Measurements from ENCODE around the gene KATNAL2.
"Not testable (repeated sequence)": the region's sequence is repeated elsewhere in the genome, so short reads cannot be mapped to it uniquely, and the experiment has no call there.

Gene KATNAL2

GRCh38 chr18:46953195-46953594 lies 35.8 kb downstream of the KATNAL2 start:
- H3K36me3 Mint-ChIP-seq (ENCODE audit: insufficient read depth) = no peaks in the 10 kb centered on the region
- DNase-seq (no peak), ATAC-seq (replicated peaks) (no peak)
- peaks cover 9 to 29% of the 10 kb centered on the region in 2 donors for H3K27me3 Mint-ChIP-seq
- H3K4me3 Mint-ChIP-seq = no peak overlapping the region
- H3K4me1 Mint-ChIP-seq (ENCODE audit: low read depth in 2 of 2) = no peaks in the 10 kb centered on the region
- H3K9me3 Mint-ChIP-seq = no peaks in the 10 kb centered on the region
- H3K27ac Mint-ChIP-seq = no peak overlapping the region

DNA sequence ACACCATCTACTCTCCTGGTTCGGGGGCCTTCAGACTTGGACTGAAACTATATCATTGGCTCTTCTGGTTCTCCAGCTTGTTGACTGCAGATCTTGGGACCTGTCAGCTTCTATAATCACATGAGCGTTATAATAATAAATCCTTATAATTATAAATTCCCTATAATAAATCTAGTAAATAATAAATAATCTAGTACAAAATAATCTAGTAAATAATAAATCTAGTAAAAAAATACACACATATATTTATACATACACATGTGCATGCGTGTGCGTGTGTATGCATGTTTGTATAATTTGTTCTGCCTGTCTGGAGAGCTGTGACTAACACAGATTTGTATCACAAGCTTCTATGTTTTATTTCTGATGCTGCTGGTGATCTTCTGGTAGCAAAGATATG lies 40.8 kb downstream of the KATNAL2 start:
- ATAC-seq (replicated peaks) = no peak
- no peaks in the 10 kb centered on the region for H3K36me3 Mint-ChIP-seq (ENCODE audit: insufficient read depth)
- H3K27me3 Mint-ChIP-seq = peaks cover 19 to 22% of the 10 kb centered on the region in 2 donors
- peaks cover 0 to 4% of the 10 kb centered on the region in 2 donors for H3K9me3 Mint-ChIP-seq
- H3K4me3 Mint-ChIP-seq = no peak overlapping the region
- no peak for DNase-seq
- H3K4me1 Mint-ChIP-seq (ENCODE audit: low read depth in 2 of 2) = no peaks in the 10 kb centered on the region
- no peak overlapping the region for H3K27ac Mint-ChIP-seq

DNA sequence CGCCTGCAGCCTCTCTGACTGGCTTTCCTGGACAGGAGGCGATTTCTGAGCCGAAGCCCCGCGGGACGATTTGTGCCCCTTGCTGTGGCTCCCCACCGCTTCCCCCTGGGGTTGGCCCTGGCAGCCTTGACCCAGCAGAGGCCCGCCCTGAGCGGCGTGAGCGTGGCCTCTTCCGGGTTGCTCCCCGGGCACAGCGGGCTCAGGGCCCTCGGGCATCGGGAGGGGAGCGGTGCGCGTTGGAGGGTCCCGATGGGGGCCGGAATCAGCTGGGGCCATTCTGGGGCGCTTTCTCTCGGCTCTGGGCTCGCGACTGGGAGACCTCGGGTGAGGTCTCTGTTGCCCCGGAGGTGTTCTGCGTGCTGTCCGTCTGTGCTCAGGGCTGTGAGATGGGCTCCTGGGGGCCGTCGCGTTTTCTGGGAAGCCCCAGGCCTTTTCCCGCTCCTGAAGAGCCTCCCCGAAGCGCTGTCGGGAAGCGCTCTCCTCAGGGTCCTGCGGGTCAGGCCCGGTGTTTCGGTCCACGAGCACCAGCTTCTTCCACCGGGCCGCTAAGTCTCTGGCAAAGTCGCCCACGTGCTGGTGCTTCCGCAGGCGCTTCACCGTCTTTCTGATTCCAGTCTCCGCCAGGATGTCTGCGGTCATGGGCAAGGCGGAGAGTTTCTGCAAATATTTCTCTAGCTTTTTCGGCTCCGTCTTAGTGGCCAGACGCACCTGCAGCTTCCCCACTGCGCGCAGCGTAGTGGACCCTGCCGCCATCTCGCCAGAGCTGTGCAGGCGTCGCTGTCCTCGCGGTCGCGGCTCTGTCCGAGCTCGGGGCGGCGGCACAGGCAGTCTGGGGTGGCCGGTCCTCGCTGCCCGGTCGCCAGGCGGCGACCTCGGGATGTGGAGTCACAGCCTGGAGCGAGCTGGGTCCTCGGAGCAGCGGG lies 46.5 kb downstream of the KATNAL2 start:
- H3K27ac Mint-ChIP-seq; H3K36me3 Mint-ChIP-seq (ENCODE audit: insufficient read depth); H3K4me1 Mint-ChIP-seq (ENCODE audit: low read depth in 2 of 2); H3K9me3 Mint-ChIP-seq; ATAC-seq (replicated peaks); DNase-seq; H3K4me3 Mint-ChIP-seq: not testable (repeated sequence)
- peaks cover 6 to 13% of the 10 kb centered on the region in 2 donors for H3K27me3 Mint-ChIP-seq

GRCh38 chr18:46964579-46965293 lies 47.3 kb downstream of the KATNAL2 start:
- H3K4me3 Mint-ChIP-seq; DNase-seq; H3K4me1 Mint-ChIP-seq (ENCODE audit: low read depth in 2 of 2); H3K27ac Mint-ChIP-seq; H3K9me3 Mint-ChIP-seq; H3K36me3 Mint-ChIP-seq (ENCODE audit: insufficient read depth); ATAC-seq (replicated peaks): not testable (repeated sequence)
- peaks cover 6 to 13% of the 10 kb centered on the region in 2 donors for H3K27me3 Mint-ChIP-seq

GRCh38 chr18:46966266-46966665 lies 48.9 kb downstream of the KATNAL2 start:
- H3K4me3 Mint-ChIP-seq; H3K36me3 Mint-ChIP-seq (ENCODE audit: insufficient read depth); H3K27me3 Mint-ChIP-seq; H3K27ac Mint-ChIP-seq; H3K9me3 Mint-ChIP-seq; DNase-seq; ATAC-seq (replicated peaks); H3K4me1 Mint-ChIP-seq (ENCODE audit: low read depth in 2 of 2): not testable (repeated sequence)

GRCh38 chr18:46969551-46969950 lies 52.1 kb downstream of the KATNAL2 start:
- H3K4me1 Mint-ChIP-seq (ENCODE audit: low read depth in 2 of 2); H3K27ac Mint-ChIP-seq; H3K4me3 Mint-ChIP-seq; H3K9me3 Mint-ChIP-seq; ATAC-seq (replicated peaks); H3K36me3 Mint-ChIP-seq (ENCODE audit: insufficient read depth); H3K27me3 Mint-ChIP-seq; DNase-seq: not testable (repeated sequence)

GRCh38 chr18:47019870-47020269 lies 102.5 kb downstream of the KATNAL2 start:
- not testable (repeated sequence) for H3K9me3 Mint-ChIP-seq; ATAC-seq (replicated peaks); H3K27me3 Mint-ChIP-seq

DNA sequence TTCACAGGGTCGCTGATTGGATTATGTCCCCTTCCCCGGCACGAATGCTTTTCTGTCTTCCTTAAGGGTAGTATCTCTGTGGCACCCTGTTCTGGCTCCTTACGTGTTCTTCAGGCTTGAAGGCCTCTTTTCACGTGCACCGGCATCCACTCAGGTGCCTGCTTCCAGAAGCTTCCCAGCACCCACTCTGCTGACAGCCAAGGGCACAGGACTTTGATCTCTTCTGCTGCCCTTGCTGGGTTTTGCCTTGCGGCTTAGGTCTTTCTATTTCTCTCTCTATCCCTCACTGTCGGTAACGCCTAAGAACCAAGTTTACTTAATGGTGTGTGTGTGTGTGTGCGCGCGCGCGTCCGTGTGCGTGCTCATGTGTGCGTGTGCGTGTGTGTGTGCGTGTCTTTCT lies 103.4 kb downstream of the KATNAL2 start:
- H3K27me3 Mint-ChIP-seq; H3K4me1 Mint-ChIP-seq (ENCODE audit: low read depth in 2 of 2); H3K36me3 Mint-ChIP-seq (ENCODE audit: insufficient read depth); DNase-seq; H3K9me3 Mint-ChIP-seq; ATAC-seq (replicated peaks); H3K4me3 Mint-ChIP-seq; H3K27ac Mint-ChIP-seq: not testable (repeated sequence)

More at GRCh38 chr18:47019870-47020269, 102.5 kb downstream of the KATNAL2 start:
- DNase-seq; H3K4me1 Mint-ChIP-seq (ENCODE audit: low read depth in 2 of 2); H3K36me3 Mint-ChIP-seq (ENCODE audit: insufficient read depth); H3K4me3 Mint-ChIP-seq; H3K27ac Mint-ChIP-seq: not testable (repeated sequence)

DNA sequence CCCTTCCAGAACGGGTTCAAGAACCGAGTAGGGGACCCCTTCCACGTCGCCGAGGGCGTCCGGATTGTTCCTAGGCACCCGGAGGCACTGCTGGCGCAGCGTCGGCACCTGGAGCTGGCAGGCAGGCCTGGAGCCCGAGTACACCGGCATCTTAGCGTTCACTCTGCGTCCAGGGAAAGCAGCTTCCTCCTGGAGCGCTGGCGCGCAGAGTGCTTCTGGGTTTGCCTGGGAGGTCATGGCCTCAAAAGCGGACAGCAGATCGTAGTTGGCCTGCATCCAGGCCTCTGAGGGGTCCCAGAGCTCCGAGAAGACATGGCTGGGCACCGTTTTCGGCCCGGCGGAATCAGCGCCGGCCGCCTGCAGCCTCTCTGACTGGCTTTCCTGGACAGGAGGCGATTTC lies 105.4 kb downstream of the KATNAL2 start:
- H3K9me3 Mint-ChIP-seq; DNase-seq; ATAC-seq (replicated peaks): not testable (repeated sequence)

GRCh38 chr18:47023769-47024465 lies 106.5 kb downstream of the KATNAL2 start:
- not testable (repeated sequence) for H3K9me3 Mint-ChIP-seq; DNase-seq; H3K4me1 Mint-ChIP-seq (ENCODE audit: low read depth in 2 of 2); ATAC-seq (replicated peaks); H3K36me3 Mint-ChIP-seq (ENCODE audit: insufficient read depth); H3K27ac Mint-ChIP-seq; H3K4me3 Mint-ChIP-seq; H3K27me3 Mint-ChIP-seq

More for the DNA sequence above, 105.4 kb downstream of the KATNAL2 start:
- H3K4me1 Mint-ChIP-seq (ENCODE audit: low read depth in 2 of 2); H3K27me3 Mint-ChIP-seq; H3K4me3 Mint-ChIP-seq; H3K36me3 Mint-ChIP-seq (ENCODE audit: insufficient read depth); H3K27ac Mint-ChIP-seq: not testable (repeated sequence)

- H3K36me3 Mint-ChIP-seq (ENCODE audit: insufficient read depth); H3K27ac Mint-ChIP-seq; H3K4me3 Mint-ChIP-seq; H3K9me3 Mint-ChIP-seq; H3K27me3 Mint-ChIP-seq; ATAC-seq (replicated peaks); DNase-seq; H3K4me1 Mint-ChIP-seq (ENCODE audit: low read depth in 2 of 2): not testable (repeated sequence)
Measured at GRCh38 chr18:47025557-47026174, 108.3 kb downstream of the KATNAL2 start.

GRCh38 chr18:47028738-47029137 lies 111.3 kb downstream of the KATNAL2 start:
- not testable (repeated sequence) for H3K27me3 Mint-ChIP-seq; H3K4me1 Mint-ChIP-seq (ENCODE audit: low read depth in 2 of 2); ATAC-seq (replicated peaks); H3K36me3 Mint-ChIP-seq (ENCODE audit: insufficient read depth); H3K27ac Mint-ChIP-seq; H3K4me3 Mint-ChIP-seq; H3K9me3 Mint-ChIP-seq
- DNase-seq = peak in 1 of 3 experiments; percentile 3

GRCh38 chr18:47029684-47030353 lies 112.4 kb downstream of the KATNAL2 start:
- not testable (repeated sequence) for H3K4me3 Mint-ChIP-seq; H3K4me1 Mint-ChIP-seq (ENCODE audit: low read depth in 2 of 2); DNase-seq; H3K36me3 Mint-ChIP-seq (ENCODE audit: insufficient read depth); H3K27ac Mint-ChIP-seq; ATAC-seq (replicated peaks); H3K9me3 Mint-ChIP-seq
- H3K27me3 Mint-ChIP-seq = peaks cover 0 to 10% of the 10 kb centered on the region in 2 donors

All from effector memory CD8-positive, alpha-beta T cell (primary cell).